ENCODE measurements around the gene TMCC1.

- TF ChIP-seq ZFP3 (CRISPR knock-in tag; IDR thresholded peaks at IDR 0.05): no peak
- no peak for TF ChIP-seq SNAI2 (CRISPR knock-in tag; IDR thresholded peaks at IDR 0.05)
- no peak for TF ChIP-seq ZC3H10 (CRISPR knock-in tag; IDR thresholded peaks at IDR 0.05)
- no peak for TF ChIP-seq POU6F1 (CRISPR knock-in tag; IDR thresholded peaks at IDR 0.05; ENCODE audit: borderline replicate concordance, low read depth)
- TF ChIP-seq CREB5 (CRISPR knock-in tag; IDR thresholded peaks at IDR 0.05; ENCODE audit: low read depth): no peak
- TF ChIP-seq ZNF565 (CRISPR knock-in tag; conservative IDR thresholded peaks at IDR 0.05; ENCODE audit: low read depth): no peak
- no peak for TF ChIP-seq ARNTL (CRISPR knock-in tag; IDR thresholded peaks at IDR 0.05; ENCODE audit: borderline replicate concordance, low read depth)
- TF ChIP-seq ZNF8 (CRISPR knock-in tag; IDR thresholded peaks at IDR 0.05): no peak
- TF ChIP-seq PATZ1 (CRISPR knock-in tag; IDR thresholded peaks at IDR 0.05; ENCODE audit: borderline replicate concordance): no peak
- TF ChIP-seq ISL1 (CRISPR knock-in tag; IDR thresholded peaks at IDR 0.05): no peak
- TF ChIP-seq TSHZ2 (CRISPR knock-in tag; IDR thresholded peaks at IDR 0.05): no peak
- TF ChIP-seq RARB (CRISPR knock-in tag; IDR thresholded peaks at IDR 0.05): no peak
- TF ChIP-seq BACH2 (CRISPR knock-in tag; IDR thresholded peaks at IDR 0.05; ENCODE audit: borderline replicate concordance): no peak
Observed at GRCh38 chr3:129611446-129611800, 282.1 kb downstream of the TMCC1 start.
